OCI-LY3 (cell line): ENCODE data around the gene PJA2.

Experiments used
- EZH2phosphoT487 ChIP-seq: fragments of 200-600 bp; shearing (Covaris generic); IDR thresholded peaks from 2 replicates; pipeline ENCODE4 v1.6.1; 2018; ENCODE audit warnings: antibody characterized with exemption, mixed run types, low read depth
- TF ChIP-seq, protein P1 (sequence below): fragments of 200-600, 300-600 bp; sonication (generic); IDR thresholded peaks from 2 replicates; pipeline ENCODE4 v1.5.1; 2014; ENCODE audit warnings: antibody characterized with exemption, low read length, low read depth

DNA sequence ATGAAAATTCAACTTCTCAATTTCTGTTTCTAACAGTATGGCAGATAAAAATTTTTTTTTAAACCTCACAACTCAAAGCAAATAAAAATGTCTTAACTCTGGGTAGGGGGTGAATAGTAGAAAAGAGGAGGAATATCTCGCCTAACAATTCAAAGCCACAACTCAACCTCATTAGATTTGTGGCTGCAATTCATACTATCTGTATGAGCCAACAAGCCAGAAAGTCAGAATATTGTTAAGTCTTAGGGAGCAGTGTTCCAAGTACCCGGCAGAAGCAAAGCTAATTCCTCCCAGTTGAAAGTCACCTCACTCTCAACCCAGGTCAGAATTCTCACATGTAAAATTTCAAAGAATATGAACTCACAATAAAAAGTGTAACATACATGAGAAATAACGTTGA, 15.0 kb downstream of the PJA2 start:
- TF ChIP-seq, protein P1, sequence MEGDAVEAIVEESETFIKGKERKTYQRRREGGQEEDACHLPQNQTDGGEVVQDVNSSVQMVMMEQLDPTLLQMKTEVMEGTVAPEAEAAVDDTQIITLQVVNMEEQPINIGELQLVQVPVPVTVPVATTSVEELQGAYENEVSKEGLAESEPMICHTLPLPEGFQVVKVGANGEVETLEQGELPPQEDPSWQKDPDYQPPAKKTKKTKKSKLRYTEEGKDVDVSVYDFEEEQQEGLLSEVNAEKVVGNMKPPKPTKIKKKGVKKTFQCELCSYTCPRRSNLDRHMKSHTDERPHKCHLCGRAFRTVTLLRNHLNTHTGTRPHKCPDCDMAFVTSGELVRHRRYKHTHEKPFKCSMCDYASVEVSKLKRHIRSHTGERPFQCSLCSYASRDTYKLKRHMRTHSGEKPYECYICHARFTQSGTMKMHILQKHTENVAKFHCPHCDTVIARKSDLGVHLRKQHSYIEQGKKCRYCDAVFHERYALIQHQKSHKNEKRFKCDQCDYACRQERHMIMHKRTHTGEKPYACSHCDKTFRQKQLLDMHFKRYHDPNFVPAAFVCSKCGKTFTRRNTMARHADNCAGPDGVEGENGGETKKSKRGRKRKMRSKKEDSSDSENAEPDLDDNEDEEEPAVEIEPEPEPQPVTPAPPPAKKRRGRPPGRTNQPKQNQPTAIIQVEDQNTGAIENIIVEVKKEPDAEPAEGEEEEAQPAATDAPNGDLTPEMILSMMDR: no peak
- no peak for TF ChIP-seq EZH2phosphoT487
